WTC11 (cell line): Measurements from ENCODE around the gene ST6GALNAC3. TPM values are rescaled to one million over a fixed set of nuclear protein-coding genes. Genes with fewer than 3 reads are reported as not detected.

Source experiments
- ATAC-seq: fragments of 200-7000 bp; cut with Tn5 transposase; 2 replicates; pipeline ENCODE4 v1.10.0; 2021; ENCODE audit warnings: mild to moderate bottlenecking, moderate library complexity
- CTCF ChIA-PET: fragments of 300-600 bp; sonication (Branson Sonifier 250); formaldehyde crosslinking; loops from one replicate; lab custom pipeline; 2021; ENCODE audit warnings: antibody characterized with exemption; lab: Charles Lee
- POLR2A ChIA-PET: fragments of 350-600 bp; sonication (Branson Sonifier 250); formaldehyde crosslinking; loops from one replicate; lab custom pipeline; 2021; ENCODE audit warnings: antibody characterized with exemption; lab: Charles Lee
- DNase-seq: peaks from one replicate; pipeline ENCODE4 v3.0.0; 2021; ENCODE audit warnings: low spot score
- H3K27ac Mint-ChIP-seq: 2 replicates; pipeline ENCODE4 v1.8.0; 2021; ENCODE audit warnings: mixed read lengths
- H3K27me3 Mint-ChIP-seq: 2 replicates; pipeline ENCODE4 v1.8.0; 2021; ENCODE audit warnings: low read depth, mild to moderate bottlenecking, moderate library complexity, mixed read lengths
- H3K36me3 Mint-ChIP-seq: 2 replicates; pipeline ENCODE4 v1.8.0; 2021; ENCODE audit warnings: mixed read lengths
- H3K4me1 Mint-ChIP-seq: 2 replicates; pipeline ENCODE4 v1.8.0; 2022; ENCODE audit warnings: mixed read lengths
- H3K4me3 Mint-ChIP-seq: 2 replicates; pipeline ENCODE4 v1.8.0; 2021; ENCODE audit warnings: mild to moderate bottlenecking, moderate library complexity, mixed read lengths
- H3K9me3 Mint-ChIP-seq: 2 replicates; pipeline ENCODE4 v1.8.0; 2021; ENCODE audit warnings: mixed read lengths
- ARID4B ChIP-seq: sonication (generic); formaldehyde crosslinking; IDR thresholded peaks from 2 replicates; pipeline ENCODE4 v1.8.0; 2023; ENCODE audit warnings: missing genetic modification reagents, mild to moderate bottlenecking, borderline replicate concordance
- GTF2I ChIP-seq: fragments of 250-450 bp; sonication (Bioruptor Pico); conservative IDR thresholded peaks from 2 replicates; pipeline ENCODE4 v1.4.0; 2021; ENCODE audit warnings: mild to moderate bottlenecking
- HMGA2 ChIP-seq: fragments of 250-450 bp; sonication (Bioruptor Pico); IDR thresholded peaks from 2 replicates; pipeline ENCODE4 v1.4.0; 2021; ENCODE audit warnings: mild to moderate bottlenecking, moderate library complexity
- JUN ChIP-seq: sonication (generic); formaldehyde crosslinking; IDR thresholded peaks from 2 replicates; pipeline ENCODE4 v1.8.0; 2023; ENCODE audit warnings: mild to moderate bottlenecking, missing genetic modification reagents
- MXD4 ChIP-seq: fragments of 250-450 bp; sonication (Bioruptor Pico); IDR thresholded peaks from 2 replicates; pipeline ENCODE4 v1.8.0; 2021; ENCODE audit warnings: mild to moderate bottlenecking, moderate library complexity, borderline replicate concordance
- NR3C1 ChIP-seq: sonication (generic); formaldehyde crosslinking; conservative IDR thresholded peaks from 2 replicates; pipeline ENCODE4 v1.8.1; 2023; ENCODE audit warnings: low read depth, mild to moderate bottlenecking, missing genetic modification reagents
- OVOL2 ChIP-seq: fragments of 250-450 bp; sonication (Bioruptor Pico); IDR thresholded peaks from 2 replicates; pipeline ENCODE4 v1.9.0; 2021; ENCODE audit warnings: mild to moderate bottlenecking, borderline replicate concordance
- SP1 ChIP-seq: sonication (generic); formaldehyde crosslinking; conservative IDR thresholded peaks from 2 replicates; pipeline ENCODE4 v1.8.1; 2022; ENCODE audit warnings: missing genetic modification reagents
- TCF7 ChIP-seq: sonication (generic); formaldehyde crosslinking; IDR thresholded peaks from 2 replicates; pipeline ENCODE4 v1.8.0; 2022; ENCODE audit warnings: mild to moderate bottlenecking, low read depth, missing genetic modification reagents, moderate library complexity
- USF2 ChIP-seq: sonication (generic); formaldehyde crosslinking; IDR thresholded peaks from 2 replicates; pipeline ENCODE4 v1.8.1; 2023; ENCODE audit warnings: mild to moderate bottlenecking, missing genetic modification reagents, moderate library complexity
- ZNF423 ChIP-seq: fragments of 250-450 bp; sonication (Bioruptor Pico); IDR thresholded peaks from 2 replicates; pipeline ENCODE4 v2.1.2; 2022; ENCODE audit warnings: mild to moderate bottlenecking, moderate library complexity
- ZNF532 ChIP-seq: fragments of 250-450 bp; sonication (Bioruptor Pico); IDR thresholded peaks from 2 replicates; pipeline ENCODE4 v1.9.0; 2021; ENCODE audit warnings: mild to moderate bottlenecking, borderline replicate concordance
- ZSCAN18 ChIP-seq: fragments of 250-450 bp; sonication (Bioruptor Pico); IDR thresholded peaks from 2 replicates; pipeline ENCODE4 v2.1.2; 2022; ENCODE audit warnings: mild to moderate bottlenecking, moderate library complexity
- total RNA-seq: library from RNA; stranded (reverse); gene quantifications from 3 replicates; pipeline ENCODE4 v1.2.3, GENCODE V29; 2021

ST6GALNAC3 gene
- total RNA-seq, 1 experiment from 2014 or later, result 11.9 TPM

- no peak for TF ChIP-seq OVOL2
- TF ChIP-seq ZSCAN18, result no peak
- TF ChIP-seq HMGA2 (CRISPR knock-in tag), result no peak
- TF ChIP-seq ZNF532 (CRISPR knock-in tag), result no peak
- no peak for TF ChIP-seq SP1 (CRISPR knock-in tag)
- TF ChIP-seq ARID4B (CRISPR knock-in tag), result no peak
- TF ChIP-seq NR3C1 (CRISPR knock-in tag), result no peak
- no peak for TF ChIP-seq MXD4 (CRISPR knock-in tag)
- TF ChIP-seq GTF2I (CRISPR knock-in tag), result no peak
- no peak for TF ChIP-seq ZNF423
- TF ChIP-seq, all 79 proteins: peak for 0
Observed at GRCh38 chr1:76238094-76238628, 163.6 kb downstream of the ST6GALNAC3 start (continued).

GRCh38 chr1:76239470-76239918 is 164.9 kb downstream of the ST6GALNAC3 start:
- Mint-ChIP-seq H3K36me3 (peaks cover 22% of the 10 kb centered on the region), H3K9me3 (peaks cover 24% of the 10 kb centered on the region), H3K4me3 (no peak overlapping the region; the same call in 1 of the 2 replicates), H3K27ac (peak overlapping the region; percentile 88), H3K27me3 (no peaks in the 10 kb centered on the region), H3K4me1 (peaks cover 51% of the 10 kb centered on the region)
- ChIA-PET POLR2A (no interaction called here), CTCF (interaction anchor here (1.0 to 2.5 kb wide), 2 partner anchors 8 to 85 kb away, joined by 4 to 7 read pairs; no protein-coding TSS in a partner anchor)
- ATAC-seq, result peak; percentile 77
- no peak for DNase-seq
- peak; percentile 62 for TF ChIP-seq USF2 (CRISPR knock-in tag)
- no peak for TF ChIP-seq TCF7 (CRISPR knock-in tag)
- TF ChIP-seq JUN (CRISPR knock-in tag), result no peak
